Right renal cortex interstitium (tissue), 3 donors: ENCODE results near the gene HLCS. TPM values are rescaled to one million over a fixed set of nuclear protein-coding genes. Genes with fewer than 3 reads are reported as not detected.

ENCODE experiments used
- DNase-seq, 3 donors: peaks; one replicate each; pipeline ENCODE4 v3.0.0-alpha.2; 2013; ENCODE audit warnings: low read depth in 3 of 3, low spot score in 2 of 3
- polyA plus RNA-seq, 3 donors: library from polyadenylated mRNA; unstranded; fragments of 120-200 nt; gene quantifications; one replicate each; pipeline ENCODE4 v1.2.1, GENCODE V29; 2013; ENCODE audit not compliant: insufficient read length in 3 of 3

The HLCS gene
- polyA plus RNA-seq, 3 donors = 17.3 to 18.8 (median 17.4) TPM

DNA sequence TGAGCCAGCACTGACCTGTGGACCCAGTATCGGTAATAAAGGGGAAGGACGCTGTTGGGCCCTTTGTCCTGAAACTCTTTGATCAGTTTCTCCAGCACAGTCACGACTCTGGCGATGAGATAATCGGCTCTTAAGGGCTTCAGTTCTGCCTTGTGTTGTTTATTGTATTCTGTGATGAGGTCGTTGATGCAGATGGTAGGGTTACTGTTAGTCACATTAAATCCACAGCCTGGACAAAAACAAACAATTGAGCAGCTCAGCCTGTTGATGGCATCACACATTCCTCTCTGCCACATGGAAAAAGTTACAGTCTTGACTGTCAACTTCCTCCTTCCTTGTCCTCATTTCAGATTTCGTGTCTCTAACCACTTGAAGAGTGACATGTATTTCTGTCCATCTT lies 209.9 kb downstream of the HLCS start:
- no peak for DNase-seq

DNA sequence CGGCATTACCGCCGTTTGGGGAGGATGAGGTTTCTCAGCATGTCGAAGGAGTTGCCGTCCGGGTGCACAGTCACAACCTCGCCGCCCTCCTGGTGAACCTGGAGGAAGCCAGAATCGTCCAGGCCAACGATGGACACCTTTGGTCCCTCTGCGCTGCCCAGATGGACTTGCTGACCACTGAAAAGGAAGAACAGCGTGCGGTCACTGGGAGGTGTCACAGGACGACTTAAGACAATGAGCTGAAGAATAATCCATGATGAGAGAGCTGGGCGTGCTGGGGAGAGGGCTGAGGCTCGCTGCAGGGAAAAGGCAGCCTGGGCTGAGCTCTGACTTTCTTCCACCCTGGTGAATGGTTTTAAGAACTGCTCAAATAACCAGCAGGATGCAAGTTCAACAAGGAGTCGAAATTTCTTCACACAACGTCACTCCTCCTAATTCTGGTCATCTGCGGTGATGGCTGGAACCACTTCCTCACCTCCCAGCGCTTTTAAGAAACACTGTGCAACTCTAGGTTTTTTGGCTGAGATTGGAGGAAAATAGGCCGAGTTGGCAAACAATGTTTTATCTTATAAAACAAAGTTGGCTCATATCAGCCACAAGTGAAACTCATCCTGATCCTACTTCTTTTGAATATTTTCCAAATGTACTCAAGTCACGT lies 212.1 kb downstream of the HLCS start:
- DNase-seq = no peak

DNA sequence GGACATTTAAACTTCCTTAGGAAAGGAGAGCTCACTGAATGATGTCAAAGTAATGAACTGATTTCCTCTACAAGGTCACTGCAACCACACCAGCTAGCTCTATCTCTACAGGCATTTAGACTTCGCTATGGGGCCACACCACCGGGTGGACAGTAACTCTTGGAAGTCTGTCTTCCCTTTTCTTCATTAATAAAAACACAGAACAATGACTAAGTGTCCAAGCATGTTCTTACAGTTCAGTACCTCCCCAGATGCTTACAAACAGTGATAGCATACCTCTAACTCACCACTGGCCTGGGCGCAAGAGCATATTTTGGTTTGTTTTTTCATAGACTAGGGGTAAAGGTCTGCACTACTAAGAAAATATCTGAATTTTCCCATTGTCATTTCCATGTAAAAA lies 212.9 kb downstream of the HLCS start:
- DNase-seq = no peak

DNA sequence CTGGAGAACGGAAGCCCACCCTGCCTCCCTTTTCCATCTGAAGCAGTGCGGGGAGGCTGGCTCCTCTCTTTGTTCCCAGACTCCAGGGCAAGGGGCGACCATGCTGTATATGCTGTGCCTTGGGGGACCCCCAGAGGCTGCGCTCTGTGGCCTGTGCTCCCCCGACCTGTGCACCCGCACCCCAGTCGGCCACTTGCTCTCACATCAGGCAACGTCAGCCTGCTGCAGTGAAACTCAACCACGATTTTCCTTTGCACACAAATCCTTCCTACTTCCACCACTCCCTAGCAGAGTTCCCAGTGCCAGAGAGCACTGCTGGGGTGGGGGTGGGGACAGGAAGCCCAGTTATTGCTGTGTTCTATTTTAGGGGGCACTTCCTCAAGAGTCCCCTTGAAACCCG lies 215.1 kb downstream of the HLCS start:
- no peak for DNase-seq

DNA sequence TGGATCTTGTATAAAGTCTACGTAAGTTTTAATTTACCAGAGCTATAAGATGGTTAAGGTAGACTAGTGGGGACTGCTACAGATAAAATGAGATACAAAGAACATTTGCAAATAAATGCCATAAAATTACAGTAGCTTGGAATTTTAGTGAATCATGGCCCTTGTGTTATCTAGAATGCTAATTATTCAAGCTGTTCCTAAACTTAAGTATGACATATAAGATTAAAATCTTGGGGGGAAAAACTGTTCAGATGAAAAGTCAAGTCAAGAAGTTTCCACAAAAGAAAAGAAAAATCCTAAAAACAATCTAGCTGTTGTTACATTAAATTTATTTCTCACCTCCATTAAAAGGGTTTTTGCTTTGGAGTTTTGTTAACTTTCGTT lies 215.9 kb downstream of the HLCS start:
- no peak for DNase-seq

DNA sequence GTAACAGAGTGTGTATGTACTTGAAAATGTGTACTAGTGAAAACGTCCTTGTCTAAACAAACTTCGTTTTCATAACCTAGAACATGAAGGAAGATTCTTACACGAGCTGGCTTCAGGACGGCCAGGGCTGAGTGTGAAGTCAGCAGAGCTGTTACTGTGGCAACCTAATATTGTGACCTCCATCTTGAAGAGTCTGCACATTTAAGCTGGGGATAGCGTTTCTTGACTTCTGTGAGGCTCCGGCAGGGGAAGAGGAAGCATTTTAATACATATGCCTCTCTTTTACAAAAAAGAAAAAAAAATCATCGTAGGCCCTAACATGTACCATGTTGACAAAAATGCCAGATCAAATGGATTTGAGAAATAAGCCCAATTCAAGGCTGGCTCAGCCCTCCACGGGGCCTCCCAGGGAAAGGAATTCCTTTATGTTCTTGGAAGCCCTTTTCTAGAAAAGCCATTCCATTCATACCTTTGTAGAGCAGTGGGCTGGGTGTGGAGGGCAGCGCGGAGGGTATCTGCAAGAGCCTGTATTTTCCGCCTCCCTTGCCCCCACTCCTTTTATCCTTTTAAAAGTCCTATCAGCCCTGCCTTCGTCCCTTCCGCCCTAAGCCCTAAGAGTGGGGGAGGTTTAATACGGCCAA lies 216.4 kb downstream of the HLCS start:
- no peak for DNase-seq

DNA sequence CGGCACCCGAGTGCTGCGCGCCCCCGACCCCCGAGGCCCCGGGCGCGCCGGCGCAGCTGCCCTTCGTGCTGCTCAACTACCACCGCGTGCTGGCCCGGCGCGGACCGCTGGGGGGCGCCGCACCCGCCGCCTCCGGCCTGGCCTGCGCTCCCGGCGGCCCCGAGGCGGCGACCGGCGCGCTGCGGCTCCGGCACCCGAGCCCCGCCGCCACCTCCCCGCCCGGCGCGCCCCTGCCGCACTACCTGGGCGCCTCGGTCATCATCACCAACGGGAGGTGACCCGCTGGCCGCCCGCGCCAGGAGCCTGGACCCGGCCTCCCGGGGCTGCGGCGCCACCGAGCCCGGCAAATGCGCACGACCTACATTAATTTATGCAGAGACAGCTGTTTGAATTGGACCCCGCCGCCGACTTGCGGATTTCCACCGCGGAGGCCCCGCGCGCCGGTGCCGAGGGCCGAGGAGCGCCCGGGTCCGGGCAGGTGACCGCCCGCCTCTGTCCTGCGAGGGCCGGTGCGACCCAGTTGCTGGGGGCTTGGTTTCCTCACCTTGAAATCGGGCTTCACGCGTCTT lies 218.6 kb downstream of the HLCS start:
- DNase-seq = no peak

DNA sequence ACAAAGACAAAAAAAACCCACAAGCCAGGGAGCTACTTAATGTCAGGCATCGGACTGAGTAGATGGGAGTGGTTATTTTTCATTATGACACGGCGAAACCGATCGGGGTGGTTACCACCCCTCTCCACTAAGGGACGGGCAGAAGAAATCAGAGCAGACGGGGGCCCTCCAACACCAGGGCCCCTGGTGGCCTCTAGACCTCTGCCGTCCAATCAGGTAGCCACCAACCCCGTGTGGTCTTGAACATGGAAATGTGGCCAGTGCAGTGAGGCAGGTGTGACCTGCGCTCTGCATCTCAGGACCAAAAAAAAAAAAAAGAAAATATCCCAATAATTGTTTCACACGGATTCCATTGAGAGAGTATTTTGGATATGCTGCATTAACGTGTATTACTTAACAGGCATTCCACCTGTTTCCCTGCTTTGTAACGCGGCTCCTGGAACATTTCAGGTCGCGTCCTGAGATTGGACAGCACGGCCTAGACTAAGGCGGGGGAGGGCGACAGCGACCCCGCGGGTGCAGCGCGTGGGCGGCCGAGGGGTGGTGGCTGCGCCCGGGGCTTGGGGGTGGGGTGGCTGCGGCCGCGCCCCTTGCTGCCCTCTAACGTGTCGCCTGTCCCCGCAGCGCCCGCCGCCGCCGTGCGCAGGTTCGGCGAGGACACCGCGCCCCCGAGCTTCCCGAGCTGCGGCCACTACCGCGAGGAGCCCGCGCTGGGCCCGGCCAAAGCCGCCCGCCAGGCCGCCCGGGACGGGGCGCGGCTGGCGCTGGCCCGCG lies 219.2 kb downstream of the HLCS start:
- no peak for DNase-seq

DNA sequence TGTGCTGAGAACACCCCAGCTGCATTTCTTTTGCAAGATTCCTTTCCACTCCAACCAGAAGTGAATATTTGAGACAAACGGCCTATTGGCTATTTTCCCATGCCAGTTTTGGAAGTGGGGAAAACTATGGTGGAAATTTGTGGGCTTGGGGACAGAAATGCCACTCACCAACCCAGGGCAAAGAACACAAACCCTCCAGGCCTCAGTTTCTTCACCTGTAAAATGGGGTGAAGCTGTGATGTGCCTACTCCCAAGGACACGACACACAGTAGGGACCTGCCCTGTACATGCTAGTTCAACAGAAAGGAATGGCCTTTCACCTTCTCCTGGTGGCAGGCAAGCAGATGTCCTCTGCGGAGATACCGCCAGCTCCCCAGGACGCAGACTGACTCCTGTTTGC lies 221.0 kb downstream of the HLCS start:
- no peak for DNase-seq

DNA sequence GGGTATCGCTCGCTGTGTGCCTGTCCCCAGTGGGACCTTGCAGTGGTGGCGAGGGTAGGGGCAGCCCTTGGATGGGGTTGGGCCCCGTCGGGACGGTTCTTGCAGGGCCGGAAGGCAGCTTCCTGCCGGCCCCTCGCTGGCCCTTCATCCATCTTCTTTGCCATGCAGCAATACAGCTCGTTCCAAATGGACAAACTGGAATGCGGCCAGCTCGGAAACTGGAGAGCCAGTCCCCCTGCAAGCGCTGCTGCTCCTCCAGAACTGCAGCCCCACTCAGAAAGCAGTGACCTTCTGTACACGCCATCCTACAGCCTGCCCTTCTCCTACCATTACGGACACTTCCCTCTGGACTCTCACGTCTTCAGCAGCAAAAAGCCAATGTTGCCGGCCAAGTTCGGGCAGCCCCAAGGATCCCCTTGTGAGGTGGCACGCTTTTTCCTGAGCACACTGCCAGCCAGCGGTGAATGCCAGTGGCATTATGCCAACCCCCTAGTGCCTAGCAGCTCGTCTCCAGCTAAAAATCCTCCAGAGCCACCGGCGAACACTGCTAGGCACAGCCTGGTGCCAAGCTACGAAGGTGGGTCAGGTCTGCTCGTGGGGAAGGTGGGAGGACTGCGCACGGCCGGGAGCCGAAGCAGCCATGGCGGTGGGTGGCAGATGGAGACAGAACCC lies 221.8 kb downstream of the HLCS start:
- DNase-seq = peak in 2 of 3 donors; percentile 72 to 78

DNA sequence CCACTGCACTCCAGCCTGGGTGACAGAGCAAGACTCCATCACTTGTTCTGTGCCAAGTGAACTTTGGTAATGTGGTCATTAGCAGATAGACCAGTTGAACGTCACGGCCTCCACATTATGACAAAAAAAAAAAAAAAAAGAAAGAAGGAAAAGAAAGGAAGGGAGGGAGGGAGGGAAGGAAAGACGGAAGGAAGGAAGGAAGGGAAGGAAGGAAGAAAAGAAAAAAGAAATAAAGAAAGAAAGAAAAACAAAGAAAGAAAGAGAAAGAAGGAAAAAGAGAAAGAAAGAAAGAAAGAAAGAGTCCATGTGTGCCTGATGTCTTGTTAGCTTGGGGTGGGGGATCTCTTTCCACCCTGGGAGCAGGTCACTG lies 222.3 kb downstream of the HLCS start:
- DNase-seq = no peak

DNA sequence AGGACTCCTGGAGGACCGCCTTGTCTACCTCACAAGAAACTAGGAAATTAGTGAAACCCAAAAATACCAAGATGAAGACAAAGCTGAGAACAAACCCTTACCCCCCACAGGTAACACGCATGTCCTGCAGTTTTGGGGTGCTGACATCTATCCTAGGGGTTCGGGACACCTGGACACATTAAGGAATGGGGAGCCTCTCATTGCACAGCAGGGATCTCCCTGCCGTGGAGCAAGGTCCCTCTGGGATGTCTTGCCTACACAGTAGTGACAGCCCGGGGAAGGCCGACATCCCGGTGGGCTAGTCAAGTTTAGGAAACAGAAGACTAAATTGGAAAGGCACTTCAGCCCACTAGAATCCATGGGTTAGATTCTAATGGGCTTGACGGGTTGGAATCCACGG lies 223.0 kb downstream of the HLCS start:
- DNase-seq = no peak

DNA sequence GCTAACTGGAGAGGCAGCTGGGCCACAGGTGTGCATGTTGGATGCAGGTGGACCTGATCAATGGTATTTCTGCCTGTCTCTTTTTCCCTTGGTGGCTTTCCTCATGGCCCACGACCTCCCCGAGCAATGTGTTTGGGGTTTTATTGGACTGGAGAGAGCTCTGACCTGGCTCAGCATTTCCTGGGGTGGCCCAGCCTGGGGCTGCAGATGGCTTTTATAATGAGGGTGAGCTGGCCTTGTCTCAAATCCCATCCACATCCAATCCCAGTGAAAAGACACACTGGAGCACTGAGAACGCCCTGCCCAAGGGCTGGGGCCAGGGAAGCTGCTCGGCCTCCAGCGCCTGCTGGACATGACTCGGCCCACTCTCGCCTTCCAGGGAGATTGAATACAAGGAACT lies 223.5 kb downstream of the HLCS start:
- DNase-seq = no peak

DNA sequence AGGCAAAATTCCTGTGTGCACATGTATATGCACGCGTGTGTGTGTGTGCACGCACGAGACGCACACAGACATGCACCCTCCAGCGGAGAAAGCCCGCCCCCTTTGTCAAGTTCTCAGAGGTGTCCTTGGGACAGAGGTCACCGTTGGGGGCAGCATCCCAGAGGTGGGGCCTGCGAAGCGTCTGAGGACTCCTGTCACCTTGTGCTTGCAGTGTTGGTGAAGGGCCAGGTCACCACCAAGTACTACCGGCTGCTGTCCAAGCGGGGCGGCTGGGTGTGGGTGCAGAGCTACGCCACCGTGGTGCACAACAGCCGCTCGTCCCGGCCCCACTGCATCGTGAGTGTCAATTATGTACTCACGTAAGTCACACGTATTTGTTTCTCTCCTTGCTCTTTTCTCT lies 225.0 kb downstream of the HLCS start:
- DNase-seq = no peak

DNA sequence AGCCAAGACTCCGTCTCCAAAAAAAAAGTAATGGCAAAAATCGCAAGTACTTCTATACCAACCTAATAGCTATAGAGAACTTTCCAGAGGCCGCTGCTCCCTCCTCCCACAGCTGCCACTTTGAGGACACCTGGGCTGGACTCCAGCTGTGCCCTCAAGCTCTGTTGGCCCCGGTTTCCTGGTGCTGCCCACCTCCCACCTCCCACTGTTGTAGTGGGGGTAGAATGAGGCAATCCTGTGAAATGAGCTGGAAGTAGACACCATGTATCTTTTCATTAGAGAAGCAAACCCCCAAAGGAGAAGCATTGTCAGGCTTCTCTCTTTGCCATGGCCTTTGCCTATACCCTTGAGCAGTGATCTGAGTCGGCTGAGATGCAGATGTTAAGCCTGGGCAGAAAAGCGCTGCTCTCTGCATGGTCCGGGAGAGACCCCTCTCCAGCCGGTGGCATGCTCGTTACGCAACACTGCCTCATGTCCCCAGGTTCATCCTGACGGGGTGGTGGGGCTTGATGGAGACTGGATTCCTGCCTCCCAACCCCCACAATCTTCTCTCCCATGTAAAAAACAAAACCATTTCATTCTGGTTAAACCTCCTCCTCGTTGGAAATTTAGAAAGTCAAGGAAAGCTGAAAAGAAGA lies 227.9 kb downstream of the HLCS start:
- DNase-seq = no peak

DNA sequence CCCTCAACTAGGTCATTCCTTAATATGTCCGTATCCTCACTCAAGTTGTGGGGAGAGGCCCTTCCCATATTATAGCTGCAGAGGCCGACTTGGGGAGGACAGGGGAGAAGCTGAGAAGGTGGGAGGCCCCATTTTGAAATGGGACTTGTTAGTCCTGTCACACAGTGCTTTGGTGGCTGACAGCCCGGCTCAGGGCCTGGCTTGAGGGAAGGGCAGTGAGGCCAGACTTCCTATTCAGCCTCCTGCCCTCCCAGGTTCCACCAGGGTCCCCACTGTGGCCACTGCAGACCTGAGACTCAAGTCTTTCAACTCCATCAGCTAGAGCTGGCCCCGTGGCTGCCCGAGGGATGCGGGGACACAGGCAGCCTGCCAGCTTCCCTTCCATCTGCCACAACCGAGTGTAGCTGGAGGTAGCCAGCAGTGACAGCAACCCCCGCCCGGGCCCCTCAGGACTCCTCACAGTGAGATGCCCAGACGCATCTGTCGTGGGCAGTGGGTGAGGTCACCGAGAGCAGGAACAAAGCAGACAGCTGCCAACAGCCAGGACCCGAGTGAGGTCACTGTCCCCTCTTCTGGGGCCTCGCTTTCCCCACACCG lies 230.6 kb downstream of the HLCS start:
- no peak for DNase-seq

DNA sequence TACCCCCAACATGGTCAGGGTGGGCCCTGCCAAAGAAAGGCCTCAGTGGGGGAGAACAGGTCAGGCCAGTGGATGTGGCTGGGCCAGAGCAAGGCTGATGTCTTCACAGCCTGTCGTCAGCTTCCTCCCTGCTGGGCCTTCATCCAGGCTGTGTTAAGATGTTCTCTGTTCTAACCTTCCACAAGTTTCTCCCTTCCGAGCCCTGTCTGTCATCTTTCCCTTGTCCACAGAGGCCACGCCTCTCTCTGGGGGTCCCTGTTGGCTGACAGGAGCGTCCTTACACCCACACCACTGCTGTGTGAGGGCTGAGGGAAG lies 231.3 kb downstream of the HLCS start:
- DNase-seq = no peak

DNA sequence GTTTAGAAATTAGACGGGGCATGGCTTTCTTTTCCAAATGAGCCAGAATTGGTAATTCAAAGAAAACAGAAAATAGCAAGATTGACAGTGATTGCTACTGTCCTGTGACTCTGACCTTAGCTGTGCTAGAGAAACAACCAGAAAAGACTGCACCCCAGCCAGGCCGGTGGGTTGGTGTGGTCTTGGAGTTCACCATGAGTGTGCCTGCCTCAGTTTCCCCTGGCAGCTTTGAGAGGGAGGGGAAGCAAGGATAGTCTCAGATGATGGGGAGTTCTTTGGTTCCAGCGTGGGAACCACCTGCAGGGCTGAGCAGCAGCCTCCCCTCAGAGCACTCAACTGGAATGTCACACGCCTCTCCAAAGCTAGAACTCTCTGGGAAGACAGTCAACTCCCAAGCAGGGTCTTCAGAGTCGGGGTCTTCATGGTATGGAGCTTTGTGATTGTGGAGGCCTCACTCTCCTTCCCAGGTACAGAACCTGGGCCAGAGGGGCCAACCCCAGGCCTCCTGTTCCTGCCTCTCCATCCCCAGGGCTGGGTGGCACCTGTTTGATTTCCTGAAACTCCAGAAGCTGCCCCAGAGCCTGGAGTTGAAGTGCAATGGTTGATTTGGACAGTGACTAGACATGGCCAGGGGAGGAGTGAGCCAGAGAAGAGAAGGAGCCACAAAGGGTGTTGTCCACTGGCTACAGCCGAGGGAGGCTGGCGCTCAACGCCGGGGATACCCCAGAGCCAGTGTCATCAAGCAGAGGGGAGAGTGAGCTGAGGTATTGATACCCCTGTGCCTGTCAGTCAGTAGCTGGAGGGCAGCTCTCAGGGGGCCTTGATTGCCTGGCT lies 231.9 kb downstream of the HLCS start:
- DNase-seq = no peak

DNA sequence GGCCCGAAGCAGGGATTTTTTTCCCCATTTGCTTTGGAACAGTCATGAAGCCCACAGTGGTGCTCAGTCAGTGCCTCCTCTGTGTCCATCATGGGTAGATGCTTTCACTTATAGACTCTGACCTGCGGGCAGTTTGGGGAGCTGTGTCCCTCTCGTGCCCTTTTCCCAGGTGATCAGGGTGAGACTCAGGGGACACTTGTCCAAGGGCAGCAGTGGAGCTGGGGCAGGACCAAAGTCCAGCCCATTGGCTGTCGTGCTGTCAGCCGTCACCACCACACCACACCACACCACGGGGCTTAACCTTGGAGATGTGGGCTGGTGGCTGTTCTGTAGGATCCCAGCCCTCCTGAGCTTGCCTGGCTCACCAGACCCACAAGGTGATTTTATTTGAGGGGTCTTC lies 232.6 kb downstream of the HLCS start:
- no peak for DNase-seq

DNA sequence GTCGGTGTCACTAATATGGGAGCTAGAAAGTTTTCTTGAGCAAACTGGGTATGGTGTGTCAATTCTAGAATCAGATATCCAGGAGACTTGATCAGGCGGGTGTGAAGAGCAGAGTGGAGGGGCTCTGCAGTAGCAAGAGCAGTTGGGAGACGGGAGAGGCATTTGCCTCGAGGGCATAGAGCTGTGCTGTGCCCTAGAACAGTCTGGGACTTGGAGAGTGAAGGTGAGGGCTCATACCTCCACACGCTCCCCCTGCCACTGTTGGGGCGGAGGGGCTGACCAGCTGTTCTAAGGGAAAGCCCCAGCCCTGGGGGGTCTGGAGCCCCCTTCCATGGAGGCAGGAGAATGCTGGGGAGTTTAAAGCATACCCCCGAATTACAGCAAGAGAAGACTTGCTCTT lies 233.7 kb downstream of the HLCS start:
- no peak for DNase-seq
